OCI-LY1 (cell line): ENCODE results near the gene PAX2.

Experiments
- CTCF ChIP-seq: fragments of 200-600 bp; sonication (generic), shearing (Covaris generic); IDR thresholded peaks from 2 replicates; pipeline ENCODE4 v1.5.1; 2017; ENCODE audit warnings: mild to moderate bottlenecking, antibody characterized with exemption, low read length, moderate library complexity, mixed read lengths
- EZH2 ChIP-seq: fragments of 200-600 bp; sonication (generic), shearing (Covaris generic); IDR thresholded peaks from 2 replicates; pipeline ENCODE4 v1.8.0; 2017; ENCODE audit warnings: borderline replicate concordance, mixed run types, mild to moderate bottlenecking, antibody characterized with exemption, low read length, moderate library complexity, mixed read lengths

DNA sequence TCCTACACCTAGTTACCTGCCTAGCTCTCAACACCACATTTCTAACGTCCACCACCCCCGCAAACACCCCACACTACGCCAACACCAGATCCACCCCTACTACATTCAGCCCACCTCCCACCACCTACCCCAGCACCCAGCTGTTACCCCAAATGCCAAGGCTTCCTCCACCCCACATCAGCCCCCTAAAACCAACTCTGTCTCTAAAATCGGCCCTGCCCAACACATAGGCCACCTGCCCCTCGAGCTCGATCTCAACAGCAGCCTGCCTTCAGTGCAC is 114.0 kb downstream of the PAX2 start:
- TF ChIP-seq CTCF (no peak), EZH2 (no peak)
